AML-193 (cell line): ENCODE results near the gene TSPEAR.

ENCODE experiments used
- DNase-seq, 2 experiments: peaks; one replicate each; lab custom pipeline; 2025; lab: John Stamatoyannopoulos, UW

The TSPEAR gene

GRCh38 chr21:44711327-44712202 is at the start of gene TSPEAR:
Gene TSPEAR, minus strand, starts transcription at chr21:44711572. Its CDS starts 58 bp downstream, at chr21:44711514.
- no peak for DNase-seq

- DNase-seq = no peak
Observed at GRCh38 chr21:44760376-44760775, 49.0 kb upstream of the TSPEAR start.

GRCh38 chr21:44759628-44760285 is 48.4 kb upstream of the TSPEAR start:
- DNase-seq = no peak

GRCh38 chr21:44758781-44759627 is 47.6 kb upstream of the TSPEAR start:
- no peak for DNase-seq

GRCh38 chr21:44758141-44758561 is 46.8 kb upstream of the TSPEAR start:
- no peak for DNase-seq

- DNase-seq = no peak
Observed at GRCh38 chr21:44757731-44758130, 46.4 kb upstream of the TSPEAR start.

GRCh38 chr21:44756423-44757185 is 45.2 kb upstream of the TSPEAR start:
- DNase-seq = no peak

- no peak for DNase-seq
Observed at GRCh38 chr21:44755227-44755626, 43.9 kb upstream of the TSPEAR start.

- DNase-seq = no peak
Observed at GRCh38 chr21:44753357-44753756, 42.0 kb upstream of the TSPEAR start.

- no peak for DNase-seq
Observed at GRCh38 chr21:44752671-44753235, 41.4 kb upstream of the TSPEAR start.

GRCh38 chr21:44751799-44752636 is 40.6 kb upstream of the TSPEAR start:
- DNase-seq = no peak

GRCh38 chr21:44751186-44751798 is 39.9 kb upstream of the TSPEAR start:
- no peak for DNase-seq

- DNase-seq = no peak
Observed at GRCh38 chr21:44750675-44751025, 39.3 kb upstream of the TSPEAR start.

- DNase-seq = no peak
Observed at GRCh38 chr21:44749759-44750674, 38.6 kb upstream of the TSPEAR start.

GRCh38 chr21:44749116-44749758 is 37.9 kb upstream of the TSPEAR start:
- no peak for DNase-seq

GRCh38 chr21:44748621-44749020 is 37.2 kb upstream of the TSPEAR start:
- DNase-seq = no peak

- peak; percentile 10 to 17 for DNase-seq
Observed at GRCh38 chr21:44742418-44743153, 31.2 kb upstream of the TSPEAR start.

- no peak for DNase-seq
Observed at GRCh38 chr21:44741921-44742320, 30.5 kb upstream of the TSPEAR start.
